GM10266 (cell line): Measurements from ENCODE around the gene ERC2.

Experiments used
- DNase-seq: peaks from one replicate; pipeline ENCODE4 v3.0.0; 2012; ENCODE audit errors: extremely low spot score
- CTCF ChIP-seq: IDR thresholded peaks from 2 replicates; pipeline ENCODE4 v1.5.1; 2012; ENCODE audit warnings: mild to moderate bottlenecking, low read depth; ENCODE audit not compliant: control insufficient read depth, insufficient read depth; ENCODE audit errors: missing control alignments

Gene ERC2

GRCh38 chr3:55537129-55537528 is 931.1 kb downstream of the ERC2 start:
- TF ChIP-seq CTCF, result no peak
- DNase-seq, result no peak

- DNase-seq, result no peak
- no peak for TF ChIP-seq CTCF
These were observed 933.4 kb downstream of the ERC2 start for GRCh38 chr3:55534876-55535275.

- no peak for TF ChIP-seq CTCF
- no peak for DNase-seq
These were observed 935.5 kb downstream of the ERC2 start for GRCh38 chr3:55532806-55533205.

GRCh38 chr3:55531321-55531720 is 936.9 kb downstream of the ERC2 start:
- DNase-seq, result no peak
- TF ChIP-seq CTCF, result no peak

- no peak for DNase-seq
- TF ChIP-seq CTCF, result no peak
These were observed 940.9 kb downstream of the ERC2 start for GRCh38 chr3:55527361-55527760.

- no peak for DNase-seq
- no peak for TF ChIP-seq CTCF
These were observed 941.8 kb downstream of the ERC2 start for GRCh38 chr3:55526332-55527030.

GRCh38 chr3:55525436-55525835 is 942.8 kb downstream of the ERC2 start:
- no peak for DNase-seq
- TF ChIP-seq CTCF, result no peak
